ENCODE data around the gene PACS1.

DNA sequence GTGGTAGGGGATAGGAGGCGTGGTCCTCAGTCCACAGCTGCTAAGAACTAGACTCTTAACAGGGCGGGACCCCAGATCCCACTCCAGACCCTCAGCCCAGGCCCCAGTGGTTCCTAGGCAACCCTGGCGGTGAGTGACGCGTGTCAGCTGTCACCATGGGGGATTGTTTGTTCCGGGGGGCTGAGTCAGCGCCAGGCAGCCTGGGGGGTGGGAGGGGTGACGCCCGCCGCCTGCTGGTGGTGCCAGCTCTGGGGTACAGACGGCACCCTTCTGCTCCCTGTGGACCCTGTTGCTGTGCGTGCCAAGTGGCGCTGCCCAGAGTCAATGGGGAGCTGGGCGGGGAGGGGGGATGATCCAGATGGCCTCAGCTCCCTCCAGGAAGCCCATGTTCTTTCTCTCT is 210.4 kb downstream of the PACS1 start:
- TF ChIP-seq EZH2 (IDR thresholded peaks at IDR 0.05; ENCODE audit: borderline replicate concordance, insufficient read depth, low read depth, low read length, poor library complexity, severe bottlenecking) = no peak
- TF ChIP-seq, protein P1, sequence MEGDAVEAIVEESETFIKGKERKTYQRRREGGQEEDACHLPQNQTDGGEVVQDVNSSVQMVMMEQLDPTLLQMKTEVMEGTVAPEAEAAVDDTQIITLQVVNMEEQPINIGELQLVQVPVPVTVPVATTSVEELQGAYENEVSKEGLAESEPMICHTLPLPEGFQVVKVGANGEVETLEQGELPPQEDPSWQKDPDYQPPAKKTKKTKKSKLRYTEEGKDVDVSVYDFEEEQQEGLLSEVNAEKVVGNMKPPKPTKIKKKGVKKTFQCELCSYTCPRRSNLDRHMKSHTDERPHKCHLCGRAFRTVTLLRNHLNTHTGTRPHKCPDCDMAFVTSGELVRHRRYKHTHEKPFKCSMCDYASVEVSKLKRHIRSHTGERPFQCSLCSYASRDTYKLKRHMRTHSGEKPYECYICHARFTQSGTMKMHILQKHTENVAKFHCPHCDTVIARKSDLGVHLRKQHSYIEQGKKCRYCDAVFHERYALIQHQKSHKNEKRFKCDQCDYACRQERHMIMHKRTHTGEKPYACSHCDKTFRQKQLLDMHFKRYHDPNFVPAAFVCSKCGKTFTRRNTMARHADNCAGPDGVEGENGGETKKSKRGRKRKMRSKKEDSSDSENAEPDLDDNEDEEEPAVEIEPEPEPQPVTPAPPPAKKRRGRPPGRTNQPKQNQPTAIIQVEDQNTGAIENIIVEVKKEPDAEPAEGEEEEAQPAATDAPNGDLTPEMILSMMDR (IDR thresholded peaks at IDR 0.05) = no peak
